ENCODE measurements around the gene C1orf105. TPM values are rescaled to one million over a fixed set of nuclear protein-coding genes. Genes with fewer than 3 reads are reported as not detected.

Gene C1orf105
- total RNA-seq, 1 donor from 2014 or later, result not detected

DNA sequence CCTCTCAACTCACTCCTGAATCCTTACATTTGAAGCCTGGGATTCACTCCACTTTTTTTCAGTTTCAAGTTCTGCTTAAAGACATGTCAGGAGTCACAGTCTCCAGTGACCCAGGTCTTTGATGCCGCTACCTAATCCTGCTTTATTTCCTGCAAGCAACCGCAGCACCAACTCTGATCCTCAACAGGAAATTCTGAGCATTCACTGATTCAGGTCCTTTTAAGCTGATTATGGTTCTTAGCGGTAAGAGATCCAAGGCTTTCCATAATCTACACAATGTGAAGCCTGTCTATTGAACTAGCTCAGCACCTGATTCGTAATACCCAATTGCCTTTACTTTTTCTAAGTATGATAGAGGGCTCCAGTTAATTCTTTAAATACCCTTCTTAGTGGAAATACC lies 67.1 kb downstream of the C1orf105 start:
- H3K36me3 Mint-ChIP-seq, result no peaks in the 10 kb centered on the region
- H3K9me3 Mint-ChIP-seq, result no peaks in the 10 kb centered on the region
- H3K4me3 Mint-ChIP-seq, result no peak overlapping the region
- no peak for TF ChIP-seq EZH2 (IDR thresholded peaks at IDR 0.05)
- peak; percentile 100 for TF ChIP-seq EZH2phosphoT487 (IDR thresholded peaks at IDR 0.05)
- Histone ChIP-seq H3K9me3 (ENCODE audit: low read depth) (no peaks in the 10 kb centered on the region), H3K4me2 (peak overlapping the region; percentile 5), H3K27me3 (peaks cover 36% of the 10 kb centered on the region), H3K79me2 (ENCODE audit: low read depth) (no peaks in the 10 kb centered on the region), H3F3A (ENCODE audit: low read depth) (peaks cover 8% of the 10 kb centered on the region), H3K27ac (no peak overlapping the region), H3K4me1 (peaks cover 14% of the 10 kb centered on the region), H3K4me3 (no peak overlapping the region), H3K36me3 (no peaks in the 10 kb centered on the region), H2AFZ (replicated peaks) (no peak overlapping the region), H3K9ac (no peak overlapping the region), H4K20me1 (ENCODE audit: low read depth) (no peaks in the 10 kb centered on the region)
- peak; percentile 76 for DNase-seq (ENCODE audit: low spot score)
- H3K27me3 Mint-ChIP-seq (ENCODE audit: insufficient read depth, low read depth), result peaks cover 2% of the 10 kb centered on the region
- peaks cover 34% of the 10 kb centered on the region for H3K4me1 Mint-ChIP-seq
- H3K27ac Mint-ChIP-seq, result peak overlapping the region; percentile 27

GRCh38 chr1:172488393-172488792 lies 67.9 kb downstream of the C1orf105 start:
- no peak overlapping the region for H2AFZ ChIP-seq (replicated peaks)

GRCh38 chr1:172489847-172490246 lies 69.4 kb downstream of the C1orf105 start:
- Histone ChIP-seq H3K9ac (no peak overlapping the region), H3K27ac (no peak overlapping the region), H3K79me2 (ENCODE audit: low read depth) (no peaks in the 10 kb centered on the region), H3K4me2 (no peak overlapping the region), H2AFZ (replicated peaks) (no peak overlapping the region), H3K4me3 (no peak overlapping the region), H3F3A (ENCODE audit: low read depth) (peaks cover 8% of the 10 kb centered on the region), H3K36me3 (no peaks in the 10 kb centered on the region), H3K4me1 (peaks cover 14% of the 10 kb centered on the region), H3K9me3 (ENCODE audit: low read depth) (no peaks in the 10 kb centered on the region), H3K27me3 (peaks cover 32% of the 10 kb centered on the region), H4K20me1 (ENCODE audit: low read depth) (no peaks in the 10 kb centered on the region)
- no peak for DNase-seq (ENCODE audit: low spot score)
- H3K36me3 Mint-ChIP-seq, result no peaks in the 10 kb centered on the region
- H3K27ac Mint-ChIP-seq, result no peak overlapping the region
- TF ChIP-seq EZH2 (IDR thresholded peaks at IDR 0.05), result no peak
- H3K4me1 Mint-ChIP-seq, result peaks cover 34% of the 10 kb centered on the region
- peaks cover 2% of the 10 kb centered on the region for H3K27me3 Mint-ChIP-seq (ENCODE audit: insufficient read depth, low read depth)
- no peak overlapping the region for H3K4me3 Mint-ChIP-seq
- no peaks in the 10 kb centered on the region for H3K9me3 Mint-ChIP-seq

More at GRCh38 chr1:172488393-172488792, 67.9 kb downstream of the C1orf105 start:
- no peak overlapping the region for H3K27ac ChIP-seq
- no peaks in the 10 kb centered on the region for H4K20me1 ChIP-seq (ENCODE audit: low read depth)
- H3K4me2 ChIP-seq, result peak overlapping the region; percentile 5
- H3K4me1 ChIP-seq, result peaks cover 14% of the 10 kb centered on the region
- H3K4me3 Mint-ChIP-seq, result no peak overlapping the region
- H3K79me2 ChIP-seq (ENCODE audit: low read depth), result no peaks in the 10 kb centered on the region
- peaks cover 34% of the 10 kb centered on the region for H3K4me1 Mint-ChIP-seq
- H3K9ac ChIP-seq, result no peak overlapping the region
- H3K4me3 ChIP-seq, result no peak overlapping the region
- DNase-seq (ENCODE audit: low spot score), result no peak
- peaks cover 2% of the 10 kb centered on the region for H3K27me3 Mint-ChIP-seq (ENCODE audit: insufficient read depth, low read depth)
- no peaks in the 10 kb centered on the region for H3K9me3 Mint-ChIP-seq
- no peak for TF ChIP-seq EZH2phosphoT487 (IDR thresholded peaks at IDR 0.05)
- no peak for TF ChIP-seq EZH2 (IDR thresholded peaks at IDR 0.05)
- no peak for TF ChIP-seq CTCF (IDR thresholded peaks at IDR 0.05)
- H3K9me3 ChIP-seq (ENCODE audit: low read depth), result no peaks in the 10 kb centered on the region
- H3K27me3 ChIP-seq, result peaks cover 36% of the 10 kb centered on the region
- H3F3A ChIP-seq (ENCODE audit: low read depth), result peaks cover 8% of the 10 kb centered on the region
- no peaks in the 10 kb centered on the region for H3K36me3 Mint-ChIP-seq
- no peak overlapping the region for H3K27ac Mint-ChIP-seq
- no peaks in the 10 kb centered on the region for H3K36me3 ChIP-seq

GRCh38 chr1:172492421-172492820 lies 71.9 kb downstream of the C1orf105 start:
- no peak for DNase-seq (ENCODE audit: low spot score)

More at GRCh38 chr1:172492421-172492820, 71.9 kb downstream of the C1orf105 start:
- Mint-ChIP-seq H3K36me3 (no peaks in the 10 kb centered on the region), H3K9me3 (no peaks in the 10 kb centered on the region), H3K4me3 (no peak overlapping the region), H3K27ac (no peak overlapping the region), H3K27me3 (ENCODE audit: insufficient read depth, low read depth) (peaks cover 2% of the 10 kb centered on the region), H3K4me1 (peaks cover 44% of the 10 kb centered on the region)
- Histone ChIP-seq H3K36me3 (no peaks in the 10 kb centered on the region), H3K79me2 (ENCODE audit: low read depth) (no peaks in the 10 kb centered on the region), H3K4me1 (peaks cover 16% of the 10 kb centered on the region), H2AFZ (replicated peaks) (no peak overlapping the region), H3K27ac (no peak overlapping the region), H3K9me3 (ENCODE audit: low read depth) (no peaks in the 10 kb centered on the region), H3K27me3 (peaks cover 17% of the 10 kb centered on the region), H3K4me2 (no peak overlapping the region), H3F3A (ENCODE audit: low read depth) (peaks cover 9% of the 10 kb centered on the region), H4K20me1 (ENCODE audit: low read depth) (no peaks in the 10 kb centered on the region), H3K4me3 (no peak overlapping the region), H3K9ac (no peak overlapping the region)
- no peak for TF ChIP-seq EZH2 (IDR thresholded peaks at IDR 0.05)
- TF ChIP-seq CTCF (IDR thresholded peaks at IDR 0.05), result no peak
- TF ChIP-seq EZH2phosphoT487 (IDR thresholded peaks at IDR 0.05), result no peak

All from neural progenitor cell (in vitro differentiated cells).